NCI-H2107 (cell line): ENCODE measurements around the gene CAST.

Experiments used
- DNase-seq: peaks from one replicate; lab custom pipeline; 2025; lab: John Stamatoyannopoulos, UW

Gene CAST

DNA sequence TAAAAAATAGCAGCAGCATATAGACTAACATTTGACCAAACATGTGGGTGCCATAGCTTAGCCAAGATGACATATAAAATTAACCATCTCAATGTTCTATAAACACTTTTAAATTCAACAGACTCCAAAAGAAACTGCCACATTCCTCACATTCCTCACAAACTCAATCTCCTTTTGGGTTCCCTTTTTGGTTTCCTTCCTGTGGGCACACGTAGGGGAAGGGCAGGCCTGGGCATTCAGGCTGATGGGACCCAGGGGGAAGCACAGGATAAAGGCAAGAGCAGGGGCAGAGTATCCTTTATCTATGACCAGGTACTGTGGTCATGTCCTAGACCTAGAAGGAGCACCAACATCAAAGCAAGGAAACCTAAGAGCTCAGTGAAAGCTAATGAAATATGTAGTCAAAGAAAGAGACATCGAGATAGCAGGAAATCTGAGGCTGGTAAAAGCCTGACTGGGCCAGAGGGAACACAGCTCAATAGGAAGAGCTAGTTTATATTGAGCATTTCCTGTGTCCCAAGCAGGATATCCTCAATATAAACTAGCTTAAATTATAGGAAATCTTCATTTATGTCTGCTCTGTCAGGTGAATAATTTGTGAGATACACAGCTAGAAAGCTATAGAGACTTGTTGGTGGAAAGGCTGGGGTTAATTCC is 159.2 kb downstream of the CAST start:
- DNase-seq, result no peak

DNA sequence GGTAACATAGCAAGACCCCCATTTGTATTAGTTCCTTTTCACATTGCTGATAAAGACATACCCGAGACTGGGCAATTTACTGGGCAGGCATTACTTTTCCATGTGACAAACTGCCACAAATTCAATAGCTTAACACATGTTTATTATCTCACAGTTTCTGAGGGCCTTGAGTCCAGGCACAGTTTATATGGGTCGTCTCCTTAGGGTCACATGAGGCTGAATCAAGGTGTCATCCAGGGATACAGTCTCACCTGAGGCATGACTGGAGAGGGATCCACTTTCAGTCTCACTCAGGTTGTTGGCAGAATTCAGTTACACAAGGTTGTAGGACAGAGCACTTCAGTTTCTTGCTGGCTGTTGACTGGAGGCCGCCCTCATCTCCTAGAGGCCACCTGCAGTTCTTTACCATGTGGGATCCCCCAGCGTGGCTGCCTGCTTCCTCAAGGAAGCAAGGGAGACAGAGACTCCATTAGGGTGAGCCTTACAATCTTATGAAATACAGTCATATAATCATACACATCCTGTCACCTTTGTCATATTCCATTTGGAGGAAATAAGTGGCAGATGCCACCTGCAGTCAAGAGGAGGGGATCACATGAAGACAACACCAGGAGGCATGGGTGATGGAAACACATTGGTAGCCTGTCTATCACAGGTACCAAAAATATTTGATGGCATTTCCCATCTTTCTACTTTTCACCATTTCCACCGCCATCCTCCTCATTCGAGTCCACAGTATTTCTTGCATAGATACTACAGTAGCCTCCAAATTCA is 160.7 kb downstream of the CAST start:
- DNase-seq, result no peak

DNA sequence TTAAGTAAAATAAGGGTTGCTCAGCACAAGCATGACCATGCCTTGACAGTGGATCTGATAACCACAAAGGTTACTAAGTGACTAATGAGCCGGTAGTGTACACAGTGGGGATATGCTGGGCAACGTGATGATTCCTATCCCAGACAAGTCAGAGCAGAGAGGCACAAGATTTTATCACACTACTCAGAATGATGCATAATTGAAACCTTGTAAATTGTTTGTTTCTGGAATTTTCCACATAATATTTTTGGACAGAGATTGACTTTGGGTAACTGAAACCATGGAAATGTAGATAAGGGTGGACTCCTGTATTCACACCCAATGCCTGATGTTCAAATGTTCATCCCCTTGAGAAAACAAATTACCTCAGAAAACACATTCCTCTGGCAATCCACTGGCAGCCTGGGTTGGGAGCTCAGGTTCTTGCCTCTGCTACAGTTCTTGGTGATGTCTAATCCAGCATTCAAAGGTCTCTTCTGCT is 161.8 kb downstream of the CAST start:
- DNase-seq, result no peak
